GM18505 (cell line): ENCODE results near the gene UVRAG.

Experiments used
- ATAC-seq: cut with Tn5 transposase; IDR thresholded peaks from one replicate; pipeline ENCODE4 v1.9.1; 2021; ENCODE audit not compliant: unreplicated experiment
- POLR2A ChIP-seq: IDR thresholded peaks from 4 replicates; pipeline ENCODE4 v1.6.1; 2011; ENCODE audit warnings: borderline replicate concordance; ENCODE audit not compliant: insufficient read depth, insufficient read length; ENCODE audit errors: extremely low read depth

UVRAG gene

DNA sequence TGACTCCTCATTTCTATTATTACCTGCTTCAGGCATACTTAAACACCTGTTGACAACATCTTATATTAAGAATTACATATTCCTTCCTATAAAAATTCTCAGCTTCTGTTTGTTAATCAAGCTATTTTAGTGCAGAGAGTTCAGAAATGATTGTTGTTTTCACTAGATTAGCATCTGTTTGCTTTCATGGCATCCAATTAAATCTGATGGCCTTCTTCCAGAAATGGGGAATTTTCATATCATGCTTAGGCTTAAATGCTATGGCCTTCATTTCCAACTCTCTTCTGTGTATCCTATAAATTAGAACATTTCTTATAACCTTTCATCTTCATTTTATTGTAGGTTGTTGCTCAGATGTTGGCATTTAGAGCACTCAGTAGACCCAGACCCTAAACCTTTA is 211.3 kb downstream of the UVRAG start:
- no peak for ATAC-seq
- TF ChIP-seq POLR2A = no peak

DNA sequence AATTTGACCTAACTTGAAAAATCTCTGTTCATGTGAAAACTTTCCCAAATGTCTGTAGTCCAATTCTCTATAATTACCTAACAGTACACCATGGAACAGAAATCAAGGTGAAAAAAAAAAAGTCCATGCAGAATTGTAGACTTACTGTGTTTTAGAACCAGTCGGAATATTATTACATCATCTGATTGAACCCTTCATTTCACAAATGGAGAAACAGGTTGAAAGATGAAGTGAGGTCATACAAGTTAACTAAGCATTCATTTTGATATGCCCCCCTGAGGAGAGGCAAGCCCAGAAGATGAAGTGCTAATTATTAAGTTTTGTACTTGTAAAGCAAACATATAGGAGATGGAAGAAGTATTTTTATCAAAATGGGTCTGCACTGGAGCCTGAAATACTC is 211.9 kb downstream of the UVRAG start:
- TF ChIP-seq POLR2A = no peak

DNA sequence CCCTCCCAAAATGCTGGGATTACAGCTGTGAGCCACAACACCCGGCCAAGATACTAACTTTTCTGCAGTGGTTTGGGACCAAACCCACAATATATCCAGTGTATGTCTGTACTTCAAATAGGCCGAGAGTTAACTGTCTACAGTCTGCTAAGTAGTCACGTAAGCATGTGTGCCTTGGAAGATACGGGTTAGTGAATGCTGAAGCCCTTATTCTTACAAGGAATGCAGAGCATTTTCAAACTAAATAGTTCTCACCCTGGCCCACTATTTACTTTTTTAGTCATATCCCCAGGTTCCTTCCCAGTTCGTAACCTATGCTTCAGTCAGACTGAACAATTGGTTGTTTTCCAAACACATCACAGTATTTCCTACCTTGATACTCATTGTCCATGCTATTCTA is 215.3 kb downstream of the UVRAG start:
- ATAC-seq = no peak
- no peak for TF ChIP-seq POLR2A

More for the DNA sequence above, 211.9 kb downstream of the UVRAG start:
- no peak for ATAC-seq

DNA sequence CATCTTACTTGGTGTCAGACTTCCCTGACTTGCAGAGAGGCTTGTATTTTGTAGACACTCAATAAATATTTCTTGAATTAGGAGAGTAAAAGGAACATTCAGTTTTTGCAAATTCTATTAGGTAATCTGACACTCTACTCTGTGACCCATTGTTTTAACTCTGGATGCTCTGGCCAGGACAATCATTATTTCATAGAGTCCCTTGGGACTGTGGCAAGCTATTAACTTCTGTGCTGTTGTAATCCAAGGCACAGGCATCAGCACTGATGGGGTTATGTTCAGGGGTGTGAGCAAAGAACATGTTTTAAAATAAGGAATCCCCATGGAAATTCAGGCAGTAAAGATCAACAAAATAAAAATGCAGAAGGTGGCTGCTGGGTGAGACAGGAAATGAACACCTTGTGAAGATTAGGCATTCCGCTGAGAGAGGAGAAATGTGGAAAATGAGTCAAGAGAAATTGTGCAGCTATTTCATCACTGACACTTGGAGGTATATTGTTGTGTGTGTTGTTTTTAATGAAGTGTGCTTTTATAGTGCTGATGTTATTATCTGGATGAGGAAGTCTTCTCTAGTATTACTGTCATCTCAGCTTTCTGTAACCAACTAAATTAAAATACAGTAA is 216.1 kb downstream of the UVRAG start:
- TF ChIP-seq POLR2A = no peak
- ATAC-seq = no peak

DNA sequence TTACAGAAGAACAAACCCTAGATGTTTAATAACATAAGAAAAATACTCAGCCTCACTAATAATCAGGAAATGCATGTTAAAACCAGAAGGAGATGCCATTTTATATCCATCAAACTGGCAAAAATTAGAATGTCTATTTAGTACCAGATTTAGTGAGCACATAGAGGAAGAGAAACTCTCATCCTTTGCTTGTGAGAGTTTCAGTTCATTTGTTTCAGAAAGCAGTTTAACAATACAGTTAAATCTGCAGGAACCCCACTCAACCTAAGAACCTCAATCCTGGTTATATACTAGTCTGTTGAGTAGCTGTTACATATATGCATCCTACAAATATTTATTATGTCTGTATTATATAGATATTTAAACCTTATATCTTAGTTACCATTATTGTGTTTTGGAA is 218.7 kb downstream of the UVRAG start:
- TF ChIP-seq POLR2A = no peak
- ATAC-seq = no peak

DNA sequence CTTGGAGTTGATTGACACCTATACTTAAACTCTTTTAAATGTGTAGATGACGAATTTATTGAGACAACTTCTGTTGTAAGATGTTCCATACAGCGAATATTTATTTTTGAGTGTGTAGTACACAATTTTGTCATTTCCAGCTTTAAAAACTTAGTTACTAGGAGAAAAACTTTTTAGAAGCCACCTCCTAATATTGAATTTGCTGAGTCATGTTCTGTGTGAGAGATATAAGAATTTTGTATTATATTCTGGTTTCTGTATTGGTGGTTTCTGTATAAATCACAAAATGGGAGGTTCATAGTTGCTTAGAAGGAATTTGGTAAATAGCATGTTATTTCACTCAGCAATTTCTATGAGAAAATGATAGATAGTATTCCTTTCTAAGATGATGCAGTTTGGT is 220.0 kb downstream of the UVRAG start:
- no peak for TF ChIP-seq POLR2A
- ATAC-seq = no peak

DNA sequence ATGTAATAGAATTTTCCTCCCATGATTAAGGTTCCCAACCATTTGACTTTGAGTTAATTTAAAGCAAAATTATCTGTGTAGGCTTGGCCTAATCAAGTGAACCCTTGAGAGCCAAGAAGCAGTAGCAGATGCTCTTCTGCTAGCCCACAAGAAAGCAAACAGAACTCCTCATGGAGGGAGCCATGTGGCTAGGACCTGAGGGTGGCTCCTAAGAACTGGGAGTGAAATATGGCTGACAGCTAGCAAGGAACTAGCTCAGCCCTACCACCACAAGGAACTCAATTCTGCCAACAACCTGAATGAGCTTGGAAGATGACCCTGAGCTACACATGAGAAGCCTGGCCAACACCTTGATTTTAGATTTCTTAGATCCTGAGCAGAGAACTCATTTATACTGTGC is 223.6 kb downstream of the UVRAG start:
- no peak for ATAC-seq
- TF ChIP-seq POLR2A = no peak

DNA sequence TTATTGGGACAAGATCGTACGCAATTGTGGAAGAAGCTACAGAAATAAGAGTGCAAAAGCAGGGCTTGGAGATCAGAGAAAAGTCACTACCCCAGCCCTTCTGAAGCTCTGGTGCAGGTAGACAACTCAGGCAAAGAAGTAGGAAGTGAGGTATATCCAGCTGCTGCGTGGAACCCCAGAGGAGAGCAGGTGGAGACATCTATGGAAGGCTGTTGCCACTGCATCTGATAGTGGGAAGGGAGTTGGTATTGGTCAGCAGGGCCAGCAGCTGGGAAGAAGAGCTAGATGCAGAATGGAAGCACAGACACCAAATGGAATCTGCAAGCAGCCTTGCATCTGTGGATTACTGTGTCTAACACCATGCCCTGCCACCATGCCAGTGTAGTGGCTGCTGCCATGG is 226.2 kb downstream of the UVRAG start:
- ATAC-seq = no peak
- TF ChIP-seq POLR2A = no peak

DNA sequence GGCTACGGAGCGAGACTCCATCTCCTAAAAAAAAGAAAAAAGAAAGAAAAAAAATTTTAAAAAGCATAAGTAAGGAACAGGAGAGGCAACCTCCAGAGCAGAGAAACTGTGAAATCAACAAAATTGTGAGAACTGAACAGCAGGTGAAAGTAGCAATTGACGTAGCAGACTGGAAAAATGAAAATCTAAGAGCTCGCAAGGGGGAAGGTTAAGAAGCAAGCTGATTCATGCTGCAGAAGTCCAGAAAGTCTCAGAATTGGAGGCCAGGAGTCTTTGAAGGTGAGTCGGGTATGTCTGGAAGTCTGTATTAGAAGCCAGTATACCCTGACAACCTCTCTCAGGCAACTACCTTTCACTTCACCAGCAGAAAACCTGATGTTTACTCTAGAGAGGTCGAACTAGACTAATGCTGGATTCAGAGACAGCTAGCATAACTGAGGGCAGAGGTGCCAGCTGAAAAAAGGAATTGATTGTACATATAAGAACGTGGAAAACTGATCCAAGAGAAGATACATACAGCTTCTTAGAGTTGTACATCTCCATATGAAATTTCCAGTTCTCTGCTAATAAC is 229.8 kb downstream of the UVRAG start:
- ATAC-seq = no peak
- no peak for TF ChIP-seq POLR2A

DNA sequence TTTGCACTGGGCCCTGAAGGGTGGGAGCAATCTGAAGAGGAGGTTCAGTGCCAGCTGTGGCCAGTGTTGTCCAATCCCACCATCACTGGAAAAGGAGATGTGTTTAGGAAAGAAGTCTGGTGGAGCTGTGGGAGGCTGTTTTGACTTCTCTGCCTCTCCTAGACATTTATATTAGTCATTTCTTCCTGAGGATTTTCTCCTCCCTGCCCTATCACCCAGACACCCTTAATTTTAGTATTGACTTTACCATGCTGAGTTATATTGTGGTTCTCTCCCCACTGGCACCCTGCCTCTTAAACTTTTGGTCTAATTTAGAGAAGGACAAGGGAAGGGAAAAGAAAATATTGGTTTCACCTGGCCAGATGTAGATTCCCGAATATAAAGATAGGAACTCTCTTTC is 232.2 kb downstream of the UVRAG start:
- no peak for ATAC-seq

DNA sequence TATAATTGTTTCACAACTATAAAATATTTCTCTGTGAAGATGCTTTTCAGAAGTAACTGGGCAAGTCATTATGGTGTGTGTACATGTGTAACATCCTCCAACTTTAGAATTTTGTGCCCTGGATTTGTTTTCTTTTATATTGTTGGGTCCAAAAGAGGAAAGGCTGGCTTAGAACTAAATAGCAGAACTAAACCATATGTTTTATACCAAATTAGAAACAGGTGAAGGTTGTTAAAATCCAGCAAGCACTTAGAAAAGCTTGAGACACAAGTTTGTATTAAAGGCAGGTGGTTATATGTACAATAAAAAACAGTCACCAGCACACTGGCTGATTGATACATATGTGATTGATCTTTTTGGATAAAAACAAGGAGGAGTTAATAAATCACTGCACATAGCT is 232.8 kb downstream of the UVRAG start:
- ATAC-seq = no peak
- no peak for TF ChIP-seq POLR2A

More for the DNA sequence above, 232.2 kb downstream of the UVRAG start:
- TF ChIP-seq POLR2A = no peak

DNA sequence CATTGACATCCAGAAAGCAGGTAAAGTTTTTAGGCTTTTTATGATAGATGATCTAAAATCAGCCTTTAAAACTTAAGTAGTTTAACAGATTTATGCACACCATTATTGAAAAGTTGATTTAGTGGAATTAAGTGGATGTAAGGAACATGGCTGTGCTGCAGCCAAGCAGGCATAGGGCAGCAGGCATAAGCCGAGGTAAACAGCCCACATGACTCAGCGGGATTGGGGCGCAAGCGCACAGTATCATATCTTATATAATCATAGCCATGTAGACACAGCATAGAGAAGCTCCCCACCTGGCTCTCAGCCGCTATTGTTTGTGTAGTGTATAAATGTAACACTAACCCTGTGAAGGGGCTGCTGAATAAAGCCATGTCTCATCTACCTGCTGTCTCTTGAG is 233.8 kb downstream of the UVRAG start:
- TF ChIP-seq POLR2A = no peak
- no peak for ATAC-seq

DNA sequence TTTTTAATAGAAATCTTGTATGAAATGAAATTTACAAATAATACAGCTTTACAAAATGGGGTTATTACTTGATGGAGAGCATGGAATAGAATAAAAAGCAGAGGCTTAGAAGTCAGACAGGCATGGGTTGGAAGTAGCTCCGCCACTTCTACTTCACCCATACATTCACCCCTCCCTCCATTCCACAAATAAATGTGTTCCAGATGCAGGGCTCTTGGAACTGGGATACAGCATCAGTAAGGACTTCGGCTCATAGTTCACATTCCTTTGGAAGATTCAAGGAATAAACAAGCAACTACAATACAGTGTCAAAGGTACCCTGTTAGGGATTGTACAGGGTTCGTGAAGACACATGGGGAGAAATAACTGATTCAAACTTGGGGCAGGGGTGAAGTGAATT is 234.5 kb downstream of the UVRAG start:
- TF ChIP-seq POLR2A = no peak

DNA sequence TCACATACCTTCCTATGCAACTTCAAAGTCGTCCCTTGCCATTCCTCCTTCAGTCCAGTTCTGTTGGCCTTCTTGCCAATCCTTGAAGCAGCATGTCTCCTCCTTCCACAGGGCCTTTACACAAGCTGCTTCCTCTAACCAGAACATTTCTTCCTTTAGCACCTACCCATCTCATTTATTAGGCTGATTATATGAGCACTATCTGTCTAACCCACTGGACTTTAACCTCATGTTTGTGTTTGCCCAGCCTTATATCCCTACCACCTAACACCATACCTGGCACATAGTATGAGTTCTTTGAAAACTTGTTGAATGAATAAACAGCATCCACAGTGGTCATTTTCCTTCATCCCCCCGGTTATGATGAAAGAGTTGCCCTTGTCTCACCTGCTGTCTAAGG is 236.9 kb downstream of the UVRAG start:
- ATAC-seq = no peak
- no peak for TF ChIP-seq POLR2A

More for the DNA sequence above, 234.5 kb downstream of the UVRAG start:
- no peak for ATAC-seq

DNA sequence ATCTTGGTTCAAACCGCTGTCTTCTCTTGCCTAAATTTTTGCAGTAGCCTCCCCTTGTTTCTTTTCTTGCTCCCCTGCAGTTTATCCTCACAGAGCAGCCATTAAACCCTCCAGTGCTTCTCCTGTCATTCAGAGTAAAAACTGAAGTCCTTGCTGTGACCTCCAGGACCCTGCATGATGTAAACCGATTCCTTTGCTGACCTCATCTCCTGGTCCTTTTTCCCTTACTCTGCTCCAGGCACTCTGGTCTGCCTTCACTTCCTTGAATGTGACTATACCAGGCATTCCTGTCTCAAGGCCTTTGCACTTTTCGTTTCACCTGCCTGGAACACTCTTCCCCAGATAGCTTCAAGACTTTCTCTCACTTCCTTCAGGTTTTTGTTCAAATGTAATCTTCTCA is 239.3 kb downstream of the UVRAG start:
- no peak for ATAC-seq
- no peak for TF ChIP-seq POLR2A
